GM18951 (cell line): ENCODE data around the gene TPCN2.
"Not testable (repeated sequence)": the region's sequence is repeated elsewhere in the genome, so short reads cannot be mapped to it uniquely, and the experiment has no call there.

Experiments
- POLR2A ChIP-seq: IDR thresholded peaks from 4 replicates; pipeline ENCODE4 v1.6.1; 2011; ENCODE audit warnings: mild to moderate bottlenecking; ENCODE audit not compliant: insufficient read length, insufficient read depth; ENCODE audit errors: extremely low read depth
- in situ Hi-C: fragments of 300-500 bp; cut with MboI; formaldehyde crosslinking; loops from one replicate; pipeline ENCODE4 v1.12.0; 2022; ENCODE audit warnings: low sequenced_read_pairs, mixed read lengths, inconsistent platforms; ENCODE audit not compliant: unreplicated experiment

TPCN2 gene

DNA sequence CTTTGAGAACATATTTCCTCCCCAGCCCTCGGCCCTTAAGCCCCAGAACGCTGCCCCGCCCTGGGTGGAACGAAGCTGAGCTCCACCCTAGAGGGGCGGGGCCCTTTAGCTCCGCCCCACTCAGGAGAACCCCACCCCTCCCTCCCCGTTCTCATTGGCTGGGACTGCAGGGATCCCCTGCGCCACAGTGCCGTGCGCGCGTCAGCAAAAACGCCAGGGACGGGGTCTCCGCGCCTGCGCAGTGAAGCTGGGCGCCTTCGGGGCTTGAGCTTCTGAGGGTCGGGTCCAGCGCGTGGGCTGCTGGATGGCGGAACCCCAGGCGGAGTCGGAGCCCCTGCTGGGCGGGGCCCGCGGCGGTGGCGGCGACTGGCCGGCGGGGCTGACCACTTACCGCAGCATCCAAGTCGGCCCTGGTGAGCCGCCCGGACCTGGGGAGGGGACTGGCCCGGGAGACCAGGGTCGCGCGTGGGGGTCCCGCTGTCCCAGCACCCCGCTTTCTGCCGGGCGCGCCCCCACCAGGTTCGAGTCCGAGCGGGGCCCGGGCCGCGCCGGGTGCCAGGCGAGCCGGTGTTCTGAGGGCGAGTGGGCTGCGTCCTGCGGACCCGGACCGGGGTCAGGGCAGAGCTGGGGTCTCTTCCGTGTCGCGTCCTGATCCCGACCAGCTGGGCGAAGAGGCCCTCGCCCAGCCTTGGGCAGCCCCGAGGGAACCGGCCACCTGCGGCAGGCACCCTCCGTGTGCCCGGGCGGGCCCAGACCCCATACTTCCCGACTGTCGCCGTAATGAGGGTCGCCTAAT, at the start of gene TPCN2:
TPCN2 (plus strand) TSS at position 239 of the 796 bp plus-strand sequence; CDS start at position 305, 66 bp downstream.
- in situ Hi-C loops: no loop called here
- TF ChIP-seq POLR2A: peak; percentile 84

- TF ChIP-seq POLR2A: no peak
- in situ Hi-C loops: no loop called here
Observed at GRCh38 chr11:68999093-68999747, 49.5 kb upstream of the TPCN2 start.

- in situ Hi-C loops: not testable (repeated sequence)
Observed at GRCh38 chr11:68999748-69000355, 48.9 kb upstream of the TPCN2 start.

GRCh38 chr11:69000391-69000790, 48.3 kb upstream of the TPCN2 start:
- TF ChIP-seq POLR2A: no peak
- in situ Hi-C loops: no loop called here

- TF ChIP-seq POLR2A: no peak
- in situ Hi-C loops: no loop called here
Observed at GRCh38 chr11:69000831-69001242, 47.9 kb upstream of the TPCN2 start.

DNA sequence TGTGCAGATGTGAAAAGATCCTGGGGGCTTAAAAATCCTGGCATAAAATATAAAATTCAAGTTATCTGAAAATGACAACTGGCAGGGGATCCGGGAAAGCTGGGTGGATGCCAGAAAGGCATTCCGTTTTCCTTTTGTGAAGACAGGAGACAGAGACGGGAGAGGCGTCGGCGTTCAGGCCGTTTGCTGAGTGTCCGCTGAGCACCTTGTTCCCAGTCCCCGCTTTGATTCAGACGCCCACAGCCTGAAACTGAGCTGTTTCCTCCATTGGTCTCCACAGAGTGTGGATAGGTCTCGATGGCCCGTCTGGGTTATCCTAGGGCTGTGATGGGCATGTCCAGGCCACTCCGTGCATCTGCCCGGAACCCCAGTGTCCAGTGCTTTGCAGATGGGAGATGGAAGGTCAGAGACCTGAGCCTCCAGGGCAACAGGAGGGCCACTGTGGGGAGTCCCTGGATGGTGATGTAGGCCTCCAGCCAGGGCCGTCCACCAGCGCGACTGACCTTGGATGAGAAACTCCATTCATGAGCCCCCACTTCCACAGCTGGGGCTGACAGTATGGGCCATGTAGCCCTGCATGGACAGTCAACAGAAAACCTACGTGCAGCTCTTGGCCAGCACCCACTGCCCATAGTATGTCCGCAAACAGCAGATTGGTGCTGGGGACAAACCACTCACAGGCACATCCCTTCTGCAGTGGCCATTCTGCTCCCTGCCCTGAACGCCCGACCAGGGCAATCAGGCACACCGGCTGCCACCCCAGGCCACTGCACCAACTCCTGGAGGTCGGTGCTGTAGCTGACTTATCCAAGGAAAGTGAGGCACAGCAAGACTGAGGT, 47.3 kb upstream of the TPCN2 start:
- no peak for TF ChIP-seq POLR2A
- in situ Hi-C loops: no loop called here

GRCh38 chr11:69002110-69002569, 46.6 kb upstream of the TPCN2 start:
- no peak for TF ChIP-seq POLR2A
- in situ Hi-C loops: no loop called here

- in situ Hi-C loops: no loop called here
- no peak for TF ChIP-seq POLR2A
Observed at GRCh38 chr11:69002570-69003231, 46.0 kb upstream of the TPCN2 start.

DNA sequence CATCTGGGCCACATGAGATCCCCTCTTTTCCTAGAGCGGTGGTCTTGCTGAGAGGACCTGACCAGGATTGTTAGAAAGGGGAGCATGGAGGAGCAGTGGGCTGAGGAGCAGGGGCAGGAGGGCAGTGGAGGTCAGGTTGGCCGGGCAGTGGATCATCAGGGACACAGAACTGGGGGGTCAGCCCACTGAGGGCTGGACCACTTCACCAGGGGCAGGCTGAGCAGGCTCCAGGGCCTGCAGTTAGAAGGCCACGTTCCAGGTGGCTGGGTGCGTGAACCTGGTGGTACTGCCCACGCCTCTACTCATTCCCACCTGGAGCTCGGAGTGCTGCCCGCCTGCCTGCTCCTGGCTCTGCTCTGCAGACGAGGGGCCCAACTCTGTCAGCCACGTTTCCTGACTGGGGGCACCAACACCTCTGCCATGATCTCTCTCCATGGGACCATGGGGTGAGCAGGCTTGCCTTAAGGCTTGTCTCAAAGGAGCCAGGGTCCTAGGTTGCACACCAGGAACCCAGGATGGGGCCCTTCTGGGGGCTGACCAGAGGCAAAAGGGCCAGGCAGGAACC, 45.3 kb upstream of the TPCN2 start:
- in situ Hi-C loops: no loop called here
- TF ChIP-seq POLR2A: no peak

DNA sequence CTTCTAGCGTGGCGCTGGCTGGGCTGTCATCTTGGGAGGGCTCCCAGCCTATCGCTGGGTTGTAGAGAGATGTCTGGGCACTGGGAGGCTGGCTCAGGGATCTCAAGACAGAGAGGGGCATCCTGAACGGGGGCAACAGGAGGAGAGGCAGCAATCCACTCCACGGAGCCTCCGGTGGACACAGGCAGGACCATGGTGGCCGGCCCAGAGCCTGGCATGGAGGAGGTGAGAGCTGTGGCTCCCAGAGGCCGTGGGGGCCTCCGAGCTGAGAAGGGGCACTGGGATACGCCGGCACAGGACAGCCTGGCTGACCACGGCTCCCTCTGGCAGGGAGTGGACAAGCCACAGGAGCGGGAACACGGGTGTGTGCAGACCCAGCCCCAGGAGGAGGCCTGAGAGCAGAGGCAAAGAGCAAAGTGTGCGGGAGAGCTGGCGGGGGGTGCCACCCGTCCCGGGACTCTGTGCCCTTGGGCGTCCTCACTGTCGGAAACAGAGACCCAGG, 44.8 kb upstream of the TPCN2 start:
- in situ Hi-C loops: no loop called here
- TF ChIP-seq POLR2A: no peak

DNA sequence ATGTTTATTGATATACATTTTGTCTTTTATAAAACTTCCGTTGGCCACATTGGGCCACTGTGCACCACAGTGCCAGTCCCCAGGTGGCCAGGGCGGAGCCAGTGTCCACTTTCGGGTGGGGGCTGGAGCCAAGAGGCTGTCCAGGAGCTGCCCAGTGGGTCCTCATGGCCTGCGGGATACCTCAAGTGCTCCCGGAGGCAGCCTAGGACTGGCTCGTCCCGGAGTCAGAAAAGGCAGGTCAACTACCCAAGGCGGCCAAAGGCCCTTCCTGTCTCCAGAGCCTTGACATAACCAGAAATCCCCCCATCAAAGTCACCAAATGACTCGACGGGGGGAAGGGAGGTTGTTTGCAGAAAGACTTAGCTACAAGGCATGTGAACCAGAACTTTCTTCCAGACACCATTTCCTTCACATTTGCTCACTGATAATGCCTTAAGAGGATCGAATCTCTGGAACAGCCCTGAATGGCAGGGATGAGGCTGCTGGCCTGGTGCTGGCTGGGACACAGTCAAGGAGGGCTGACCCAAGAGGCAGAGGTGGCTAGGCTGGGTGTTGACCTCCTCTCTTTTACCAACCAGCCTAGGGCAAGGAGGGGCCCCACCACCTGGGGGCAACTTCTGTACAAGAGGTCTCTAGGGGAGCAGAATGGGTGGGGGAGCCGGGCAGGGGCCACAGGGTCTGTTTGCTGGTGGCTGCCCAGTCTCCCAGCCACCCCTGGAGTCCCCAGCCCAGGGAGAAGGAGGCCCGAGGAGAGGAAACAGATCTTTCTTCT, 44.1 kb upstream of the TPCN2 start:
- in situ Hi-C loops: no loop called here
- no peak for TF ChIP-seq POLR2A
